K562 (cell line): ENCODE measurements around the gene PALM3. TPM values are rescaled to one million over a fixed set of nuclear protein-coding genes. Genes with fewer than 3 reads are reported as not detected.
A peak's percentile ranks its signal among the peaks of the same experiment; 100 is the strongest.

ENCODE experiments used
- ARNT ChIP-seq, 2 experiments: fragments of 450-650 bp; IDR thresholded peaks; 2 replicates each; pipeline ENCODE4 v1.6.1; 2016; ENCODE audit warnings: mild to moderate bottlenecking in 1 of 2
- CCAR2 ChIP-seq: fragments of 200-400 bp; formaldehyde crosslinking; IDR thresholded peaks from 2 replicates; pipeline ENCODE4 v1.6.1; 2017; ENCODE audit warnings: mild to moderate bottlenecking, low read depth, low read length
- EGR1 ChIP-seq: fragments of 450-650 bp; conservative IDR thresholded peaks from 2 replicates; pipeline ENCODE4 v1.6.1; 2017; ENCODE audit warnings: mild to moderate bottlenecking
- EHMT2 ChIP-seq: fragments of 450-650 bp; IDR thresholded peaks from 2 replicates; pipeline ENCODE4 v1.6.1; 2018; ENCODE audit warnings: antibody characterized with exemption
- ESRRA ChIP-seq: fragments of 450-650 bp; IDR thresholded peaks from 2 replicates; pipeline ENCODE4 v1.6.1; 2014; ENCODE audit warnings: low read depth, mild to moderate bottlenecking, moderate library complexity, borderline replicate concordance
- FIP1L1 ChIP-seq: fragments of 200-400 bp; formaldehyde crosslinking; IDR thresholded peaks from 2 replicates; pipeline ENCODE4 v1.6.1; 2018; ENCODE audit warnings: mild to moderate bottlenecking, low read depth, low read length; ENCODE audit not compliant: poor library complexity, severe bottlenecking
- HOXB6 ChIP-seq: fragments of 250-450 bp; sonication (Bioruptor Pico); IDR thresholded peaks from 2 replicates; pipeline ENCODE4 v1.5.1; 2022; ENCODE audit warnings: mild to moderate bottlenecking, borderline replicate concordance
- MAFF ChIP-seq: IDR thresholded peaks from 2 replicates; pipeline ENCODE4 v1.6.1; 2012; ENCODE audit warnings: low read length, improper control_type of control experiment
- MAFG ChIP-seq: fragments of 450-650 bp; conservative IDR thresholded peaks from 2 replicates; pipeline ENCODE4 v1.6.1; 2016; ENCODE audit warnings: missing genetic modification characterization, missing compliant biosample characterization
- MAFK ChIP-seq: IDR thresholded peaks from 2 replicates; pipeline ENCODE4 v1.6.1; 2011; ENCODE audit warnings: low read length, improper control_type of control experiment
- MBD2 ChIP-seq: sonication (generic); IDR thresholded peaks from 2 replicates; pipeline ENCODE4 v1.6.1; 2016; ENCODE audit warnings: low read depth, borderline replicate concordance
- NFIX ChIP-seq: fragments of 250-450 bp; sonication (Bioruptor Pico); IDR thresholded peaks from 2 replicates; pipeline ENCODE4 v1.4.0; 2020; ENCODE audit warnings: low read depth, mild to moderate bottlenecking, moderate library complexity
- POLR2G ChIP-seq: fragments of 200-400 bp; formaldehyde crosslinking; IDR thresholded peaks from 2 replicates; pipeline ENCODE4 v1.6.1; 2017; ENCODE audit warnings: low read depth, mild to moderate bottlenecking, antibody characterized with exemption, low read length, moderate library complexity
- RFX7 ChIP-seq: fragments of 250-450 bp; sonication (Bioruptor Pico); IDR thresholded peaks from 2 replicates; pipeline ENCODE4 v1.5.1; 2021; ENCODE audit warnings: mild to moderate bottlenecking
- RUNX1 ChIP-seq: sonication (generic); IDR thresholded peaks from 2 replicates; pipeline ENCODE4 v1.6.1; 2016; ENCODE audit warnings: antibody characterized with exemption, low read depth
- SMARCB1 ChIP-seq: IDR thresholded peaks from 2 replicates; pipeline ENCODE4 v1.6.1; 2011; ENCODE audit warnings: improper control_type of control experiment, low read depth; ENCODE audit not compliant: insufficient read length
- SNIP1 ChIP-seq: fragments of 450-650 bp; IDR thresholded peaks from 2 replicates; pipeline ENCODE4 v1.7.1; 2017; ENCODE audit warnings: low read depth, mild to moderate bottlenecking
- SP2 ChIP-seq: IDR thresholded peaks from 2 replicates; pipeline ENCODE4 v1.6.1; 2011; ENCODE audit warnings: mild to moderate bottlenecking, low read depth, low read length, moderate library complexity; ENCODE audit not compliant: poor library complexity, severe bottlenecking; ENCODE audit errors: extremely low read depth
- TRIM28 ChIP-seq: fragments of 450-650 bp; IDR thresholded peaks from 2 replicates; pipeline ENCODE4 v1.6.1; 2017
- TSC22D4 ChIP-seq: fragments of 450-650 bp; IDR thresholded peaks from 2 replicates; pipeline ENCODE4 v1.6.1; 2016; ENCODE audit warnings: missing genetic modification characterization, missing biosample characterization, control low read depth
- ZNF134 ChIP-seq: fragments of 250-450 bp; sonication (Bioruptor Pico); conservative IDR thresholded peaks from 2 replicates; pipeline ENCODE4 v1.4.0; 2020
- ZNF174 ChIP-seq: fragments of 250-450 bp; sonication (Bioruptor Pico); IDR thresholded peaks from 2 replicates; pipeline ENCODE4 v1.4.0; 2020; ENCODE audit warnings: mild to moderate bottlenecking
- ZNF197 ChIP-seq: fragments of 200-800 bp; sonication (Bioruptor generic); IDR thresholded peaks from 2 replicates; pipeline ENCODE4 v1.6.1; 2016; ENCODE audit warnings: low read depth, missing genetic modification characterization, missing compliant biosample characterization
- ZNF224 ChIP-seq: sonication (generic); formaldehyde crosslinking; IDR thresholded peaks from 2 replicates; pipeline ENCODE4 v1.8.0; 2022; ENCODE audit warnings: mild to moderate bottlenecking, missing genetic modification reagents
- ZNF347 ChIP-seq: fragments of 450-650 bp; formaldehyde crosslinking; IDR thresholded peaks from 2 replicates; pipeline ENCODE4 v1.4.0; 2020; ENCODE audit warnings: low read depth, mild to moderate bottlenecking, moderate library complexity
- ZNF561 ChIP-seq: fragments of 450-650 bp; formaldehyde crosslinking; conservative IDR thresholded peaks from 2 replicates; pipeline ENCODE4 v1.4.0; 2020; ENCODE audit warnings: mild to moderate bottlenecking, moderate library complexity
- ZNF583 ChIP-seq: fragments of 250-450 bp; sonication (Bioruptor Pico); IDR thresholded peaks from 2 replicates; pipeline ENCODE4 v1.4.0; 2020
- ZNF644 ChIP-seq: fragments of 200-800 bp; sonication (Bioruptor generic); IDR thresholded peaks from 2 replicates; pipeline ENCODE4 v1.6.1; 2016; ENCODE audit warnings: low read depth, missing genetic modification characterization, missing compliant biosample characterization
- ZNF79 ChIP-seq: fragments of 250-450 bp; sonication (Bioruptor Pico); IDR thresholded peaks from 2 replicates; pipeline ENCODE4 v1.4.0; 2020; ENCODE audit warnings: low read depth, mild to moderate bottlenecking, moderate library complexity
- polyA plus RNA-seq, 8 experiments: library from polyadenylated mRNA; depleted of rRNA in 4 of 8; stranded (reverse) in 5 of 8; unstranded in 3 of 8; fragments of >200 nt; fragmentation: Nextera tagmentation in 2 of 8; fragmentation: Illumina TruSeq in 1 of 8; extraction: Ambion mirVana in 2 of 8; extraction: Trizol in 1 of 8; gene quantifications; 2 replicates each; pipeline versions ENCODE4 v1.2.1 to v1.2.3, GENCODE V29; 2011 to 2014; ENCODE audit warnings: inconsistent platforms in 1 of 8, missing spikeins in 1 of 8
- total RNA-seq, 7 experiments: library from RNA; depleted of rRNA in 6 of 7; stranded (reverse); fragments of >200 nt in 6 of 7; fragmentation: Illumina TruSeq in 2 of 7; extraction: Trizol in 2 of 7; gene quantifications; 2 replicates each; pipeline versions ENCODE4 v1.2.1 to v1.2.3, GENCODE V29; 2011 to 2021; ENCODE audit warnings: low replicate concordance in 1 of 7
- TF ChIP-seq, protein P1 (sequence below): fragments of 250-450 bp; sonication (Bioruptor Pico); IDR thresholded peaks from 2 replicates; pipeline ENCODE4 v1.5.0; 2022; ENCODE audit warnings: mild to moderate bottlenecking

Gene PALM3
- total and polyA plus RNA-seq, 9 of the 15 experiments (the other 6 are each of a cell fraction or from before 2014, with no cell fraction given) = 0.07 to 9.3 (median 3.3) TPM

- peak; percentile 44; the same call in 1 of the 2 replicates for TF ChIP-seq MAFF
- TF ChIP-seq, protein P1, sequence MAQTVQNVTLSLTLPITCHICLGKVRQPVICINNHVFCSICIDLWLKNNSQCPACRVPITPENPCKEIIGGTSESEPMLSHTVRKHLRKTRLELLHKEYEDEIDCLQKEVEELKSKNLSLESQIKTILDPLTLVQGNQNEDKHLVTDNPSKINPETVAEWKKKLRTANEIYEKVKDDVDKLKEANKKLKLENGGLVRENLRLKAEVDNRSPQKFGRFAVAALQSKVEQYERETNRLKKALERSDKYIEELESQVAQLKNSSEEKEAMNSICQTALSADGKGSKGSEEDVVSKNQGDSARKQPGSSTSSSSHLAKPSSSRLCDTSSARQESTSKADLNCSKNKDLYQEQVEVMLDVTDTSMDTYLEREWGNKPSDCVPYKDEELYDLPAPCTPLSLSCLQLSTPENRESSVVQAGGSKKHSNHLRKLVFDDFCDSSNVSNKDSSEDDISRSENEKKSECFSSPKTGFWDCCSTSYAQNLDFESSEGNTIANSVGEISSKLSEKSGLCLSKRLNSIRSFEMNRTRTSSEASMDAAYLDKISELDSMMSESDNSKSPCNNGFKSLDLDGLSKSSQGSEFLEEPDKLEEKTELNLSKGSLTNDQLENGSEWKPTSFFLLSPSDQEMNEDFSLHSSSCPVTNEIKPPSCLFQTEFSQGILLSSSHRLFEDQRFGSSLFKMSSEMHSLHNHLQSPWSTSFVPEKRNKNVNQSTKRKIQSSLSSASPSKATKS = no peak
- no peak for TF ChIP-seq SNIP1
- no peak for TF ChIP-seq SMARCB1
- TF ChIP-seq ZNF174 (CRISPR knock-in tag) = no peak
- 0 out of 2 replicates have a peak, but pooled peaks have one; percentile 12 for TF ChIP-seq MAFG
- TF ChIP-seq ZNF197 (CRISPR knock-in tag) = 0 out of 2 replicates have a peak, but pooled peaks have one; percentile 13
- no peak for TF ChIP-seq RFX7 (CRISPR knock-in tag)
- peak; percentile 32 to 90; a peak in 2 of 4 replicates for TF ChIP-seq ARNT (IDR thresholded peaks at IDR 0.05)
- no peak for TF ChIP-seq FIP1L1
- peak; percentile 93 for TF ChIP-seq POLR2G
- TF ChIP-seq ZNF224 (CRISPR knock-in tag) = no peak
- TF ChIP-seq ZNF134 = no peak
- TF ChIP-seq CCAR2 = no peak
- TF ChIP-seq ZNF583 = no peak
- no peak for TF ChIP-seq TSC22D4
- no peak for TF ChIP-seq SP2
- TF ChIP-seq NFIX (CRISPR knock-in tag) = no peak
- TF ChIP-seq HOXB6 = no peak
- TF ChIP-seq MAFK = peak; percentile 22
- 0 out of 2 replicates have a peak, but pooled peaks have one; percentile 69 for TF ChIP-seq RUNX1
- TF ChIP-seq MBD2 = peak; percentile 90
- peak; percentile 75 for TF ChIP-seq EGR1
- no peak for TF ChIP-seq ZNF561 (CRISPR knock-in tag)
- no peak for TF ChIP-seq ZNF347 (CRISPR knock-in tag)
- no peak for TF ChIP-seq ZNF79
- TF ChIP-seq EHMT2 = no peak
- no peak; the same call in 1 of the 2 replicates for TF ChIP-seq ZNF644 (tag)
- no peak for TF ChIP-seq TRIM28
- TF ChIP-seq ESRRA = no peak
Observed at GRCh38 chr19:14080887-14081796, 19.3 kb upstream of the PALM3 start (continued).
